ENCODE results near the gene MIPOL1.

Gene MIPOL1

GRCh38 chr14:37413050-37413449 lies 215.3 kb downstream of the MIPOL1 start:
- no peaks in the 10 kb centered on the region for H3K4me1 ChIP-seq (ENCODE audit: insufficient read depth, low read length, severe bottlenecking)
- no peak overlapping the region for H3K9ac ChIP-seq (ENCODE audit: low read length)
- no peak overlapping the region for H3K4me3 ChIP-seq (ENCODE audit: low read depth, low read length, poor library complexity, severe bottlenecking)
- no peaks in the 10 kb centered on the region for H3K36me3 ChIP-seq (ENCODE audit: insufficient read depth, low read length)
- H3K9me3 ChIP-seq (ENCODE audit: low read length): no peaks in the 10 kb centered on the region
- no peaks in the 10 kb centered on the region for H4K20me1 ChIP-seq (ENCODE audit: insufficient read depth, low read length)
- H3K4me2 ChIP-seq (ENCODE audit: low read length): no peak overlapping the region
- H3K9me2 ChIP-seq (ENCODE audit: low read depth, low read length): no peaks in the 10 kb centered on the region
- TF ChIP-seq CTCF (IDR thresholded peaks at IDR 0.05; ENCODE audit: low read length): no peak
- TF ChIP-seq EZH2 (IDR thresholded peaks at IDR 0.05; ENCODE audit: borderline replicate concordance, low read length): no peak
- H3K27ac ChIP-seq (ENCODE audit: low read depth, low read length, poor library complexity, severe bottlenecking): no peak overlapping the region
- H3K79me2 ChIP-seq (ENCODE audit: insufficient read depth, low read length): no peaks in the 10 kb centered on the region
- no peaks in the 10 kb centered on the region for H3F3A ChIP-seq (ENCODE audit: insufficient read depth, low read length)
- no peak overlapping the region for H2AFZ ChIP-seq (ENCODE audit: low read length)
- H3K27me3 ChIP-seq (ENCODE audit: insufficient read depth, low read length): no peaks in the 10 kb centered on the region

GRCh38 chr14:37413504-37414003 lies 215.8 kb downstream of the MIPOL1 start:
- Histone ChIP-seq H3K36me3 (ENCODE audit: insufficient read depth, low read length) (no peaks in the 10 kb centered on the region), H3K4me1 (ENCODE audit: insufficient read depth, low read length, severe bottlenecking) (no peaks in the 10 kb centered on the region), H3K27ac (ENCODE audit: low read depth, low read length, poor library complexity, severe bottlenecking) (no peak overlapping the region), H3F3A (ENCODE audit: insufficient read depth, low read length) (no peaks in the 10 kb centered on the region), H3K4me2 (ENCODE audit: low read length) (no peak overlapping the region), H2AFZ (ENCODE audit: low read length) (no peak overlapping the region), H3K9me2 (ENCODE audit: low read depth, low read length) (no peaks in the 10 kb centered on the region), H3K4me3 (ENCODE audit: low read depth, low read length, poor library complexity, severe bottlenecking) (no peak overlapping the region), H4K20me1 (ENCODE audit: insufficient read depth, low read length) (no peaks in the 10 kb centered on the region), H3K9ac (ENCODE audit: low read length) (no peak overlapping the region), H3K79me2 (ENCODE audit: insufficient read depth, low read length) (no peaks in the 10 kb centered on the region), H3K9me3 (ENCODE audit: low read length) (no peaks in the 10 kb centered on the region), H3K27me3 (ENCODE audit: insufficient read depth, low read length) (no peaks in the 10 kb centered on the region)
- TF ChIP-seq CTCF (IDR thresholded peaks at IDR 0.05; ENCODE audit: low read length): no peak
- no peak for TF ChIP-seq EZH2 (IDR thresholded peaks at IDR 0.05; ENCODE audit: borderline replicate concordance, low read length)

GRCh38 chr14:37416264-37416663 lies 218.5 kb downstream of the MIPOL1 start:
- Histone ChIP-seq H3K79me2 (ENCODE audit: insufficient read depth, low read length) (no peaks in the 10 kb centered on the region), H3K9me2 (ENCODE audit: low read depth, low read length) (no peaks in the 10 kb centered on the region), H3K4me1 (ENCODE audit: insufficient read depth, low read length, severe bottlenecking) (no peaks in the 10 kb centered on the region), H3K4me2 (ENCODE audit: low read length) (no peak overlapping the region), H4K20me1 (ENCODE audit: insufficient read depth, low read length) (no peaks in the 10 kb centered on the region), H3K27ac (ENCODE audit: low read depth, low read length, poor library complexity, severe bottlenecking) (no peak overlapping the region), H3K9me3 (ENCODE audit: low read length) (no peaks in the 10 kb centered on the region), H3K4me3 (ENCODE audit: low read depth, low read length, poor library complexity, severe bottlenecking) (no peak overlapping the region), H3K36me3 (ENCODE audit: insufficient read depth, low read length) (no peaks in the 10 kb centered on the region), H2AFZ (ENCODE audit: low read length) (no peak overlapping the region), H3K27me3 (ENCODE audit: insufficient read depth, low read length) (no peaks in the 10 kb centered on the region), H3F3A (ENCODE audit: insufficient read depth, low read length) (no peaks in the 10 kb centered on the region), H3K9ac (ENCODE audit: low read length) (no peak overlapping the region)
- TF ChIP-seq EZH2 (IDR thresholded peaks at IDR 0.05; ENCODE audit: borderline replicate concordance, low read length): no peak
- TF ChIP-seq CTCF (IDR thresholded peaks at IDR 0.05; ENCODE audit: low read length): no peak
